GM12878 (cell line): ENCODE results near the gene IQGAP3. TPM values are rescaled to one million over a fixed set of nuclear protein-coding genes. Genes with fewer than 3 reads are reported as not detected.

ENCODE experiments used
- CREM ChIP-seq: IDR thresholded peaks from 2 replicates; pipeline ENCODE4 v1.6.1; 2014; ENCODE audit warnings: antibody characterized with exemption, low read depth
- GABPA ChIP-seq: IDR thresholded peaks from 2 replicates; pipeline ENCODE4 v1.6.1; 2014; ENCODE audit warnings: antibody characterized with exemption, low read depth, mild to moderate bottlenecking, inconsistent platforms
- IRF4 ChIP-seq: IDR thresholded peaks from 2 replicates; pipeline ENCODE4 v1.6.1; 2011; ENCODE audit warnings: low read depth, low read length
- KAT2A ChIP-seq: conservative IDR thresholded peaks from 2 replicates; pipeline ENCODE4 v1.6.1; 2011; ENCODE audit warnings: low read depth, low read length; ENCODE audit not compliant: control insufficient read depth
- POLR2AphosphoS2 ChIP-seq: IDR thresholded peaks from 2 replicates; pipeline ENCODE4 v1.6.1; 2011; ENCODE audit warnings: low read depth, mild to moderate bottlenecking, low read length, improper control_type of control experiment, moderate library complexity
- polyA plus RNA-seq, 11 experiments: library from polyadenylated mRNA; depleted of rRNA in 4 of 11; unstranded in 6 of 11; stranded (reverse) in 5 of 11; fragments of >200 nt; fragmentation: Nextera tagmentation in 4 of 11; fragmentation: Illumina TruSeq in 1 of 11; extraction: Ambion mirVana in 4 of 11; extraction: Trizol in 1 of 11; gene quantifications; 1 replicate in 1 of 11; 2 replicates in 10 of 11; pipeline versions ENCODE4 v1.2.1 to v1.2.3, GENCODE V29; 2011 to 2016; ENCODE audit warnings: inconsistent platforms in 2 of 11, missing spikeins in 2 of 11, low read depth in 1 of 11
- total RNA-seq, 4 experiments: library from RNA; depleted of rRNA in 3 of 4; stranded (reverse); fragments of >200 nt in 3 of 4; fragmentation: Illumina TruSeq in 1 of 4; extraction: Trizol in 1 of 4; gene quantifications; 2 replicates each; pipeline versions ENCODE4 v1.2.1 to v1.2.3, GENCODE V29; 2013 to 2021
- TF ChIP-seq, protein P1 (sequence below): fragments of 450-650 bp; formaldehyde crosslinking; IDR thresholded peaks from 2 replicates; pipeline ENCODE4 v1.4.0; 2020; ENCODE audit warnings: mild to moderate bottlenecking, moderate library complexity
- TF ChIP-seq, protein P2 (sequence below): fragments of 150-350 bp; IDR thresholded peaks from 2 replicates; pipeline ENCODE4 v1.6.1; 2016; ENCODE audit warnings: low read depth, low read length

IQGAP3 gene
- total and polyA plus RNA-seq, 10 of the 15 experiments (the other 5 are each of a cell fraction or from before 2014, with no cell fraction given) = 1.1 to 10.7 (median 7.9) TPM

DNA sequence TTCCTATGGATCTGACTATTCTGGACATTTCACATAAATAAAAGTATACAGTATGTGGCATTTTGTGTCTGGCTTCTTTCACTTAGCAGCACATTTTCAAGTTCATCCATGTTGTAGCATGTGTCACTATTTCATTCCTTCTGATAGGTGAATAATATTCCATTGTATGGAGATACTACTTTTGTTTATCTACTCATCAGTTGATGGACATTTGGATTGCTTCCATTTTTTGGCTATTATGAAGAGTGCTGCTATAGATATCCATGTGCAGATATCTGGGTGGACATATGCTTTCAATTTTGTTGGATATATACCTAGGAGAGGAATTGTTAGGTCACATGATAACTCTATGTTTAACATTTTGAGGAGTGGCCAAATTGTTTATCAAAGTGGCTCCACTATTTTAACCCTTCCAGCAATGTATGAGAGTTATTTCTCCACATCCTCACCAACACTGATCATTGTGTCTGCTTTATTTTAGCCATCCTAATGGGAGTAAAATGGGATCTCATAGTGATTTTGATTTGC is 49.9 kb downstream of the IQGAP3 start (continued):
- TF ChIP-seq POLR2AphosphoS2 = no peak
- no peak for TF ChIP-seq IRF4
- TF ChIP-seq CREM = no peak
- TF ChIP-seq, protein P1, sequence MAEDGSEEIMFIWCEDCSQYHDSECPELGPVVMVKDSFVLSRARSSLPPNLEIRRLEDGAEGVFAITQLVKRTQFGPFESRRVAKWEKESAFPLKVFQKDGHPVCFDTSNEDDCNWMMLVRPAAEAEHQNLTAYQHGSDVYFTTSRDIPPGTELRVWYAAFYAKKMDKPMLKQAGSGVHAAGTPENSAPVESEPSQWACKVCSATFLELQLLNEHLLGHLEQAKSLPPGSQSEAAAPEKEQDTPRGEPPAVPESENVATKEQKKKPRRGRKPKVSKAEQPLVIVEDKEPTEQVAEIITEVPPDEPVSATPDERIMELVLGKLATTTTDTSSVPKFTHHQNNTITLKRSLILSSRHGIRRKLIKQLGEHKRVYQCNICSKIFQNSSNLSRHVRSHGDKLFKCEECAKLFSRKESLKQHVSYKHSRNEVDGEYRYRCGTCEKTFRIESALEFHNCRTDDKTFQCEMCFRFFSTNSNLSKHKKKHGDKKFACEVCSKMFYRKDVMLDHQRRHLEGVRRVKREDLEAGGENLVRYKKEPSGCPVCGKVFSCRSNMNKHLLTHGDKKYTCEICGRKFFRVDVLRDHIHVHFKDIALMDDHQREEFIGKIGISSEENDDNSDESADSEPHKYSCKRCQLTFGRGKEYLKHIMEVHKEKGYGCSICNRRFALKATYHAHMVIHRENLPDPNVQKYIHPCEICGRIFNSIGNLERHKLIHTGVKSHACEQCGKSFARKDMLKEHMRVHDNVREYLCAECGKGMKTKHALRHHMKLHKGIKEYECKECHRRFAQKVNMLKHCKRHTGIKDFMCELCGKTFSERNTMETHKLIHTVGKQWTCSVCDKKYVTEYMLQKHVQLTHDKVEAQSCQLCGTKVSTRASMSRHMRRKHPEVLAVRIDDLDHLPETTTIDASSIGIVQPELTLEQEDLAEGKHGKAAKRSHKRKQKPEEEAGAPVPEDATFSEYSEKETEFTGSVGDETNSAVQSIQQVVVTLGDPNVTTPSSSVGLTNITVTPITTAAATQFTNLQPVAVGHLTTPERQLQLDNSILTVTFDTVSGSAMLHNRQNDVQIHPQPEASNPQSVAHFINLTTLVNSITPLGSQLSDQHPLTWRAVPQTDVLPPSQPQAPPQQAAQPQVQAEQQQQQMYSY (CRISPR knock-in tag) = no peak
- TF ChIP-seq, protein P2, sequence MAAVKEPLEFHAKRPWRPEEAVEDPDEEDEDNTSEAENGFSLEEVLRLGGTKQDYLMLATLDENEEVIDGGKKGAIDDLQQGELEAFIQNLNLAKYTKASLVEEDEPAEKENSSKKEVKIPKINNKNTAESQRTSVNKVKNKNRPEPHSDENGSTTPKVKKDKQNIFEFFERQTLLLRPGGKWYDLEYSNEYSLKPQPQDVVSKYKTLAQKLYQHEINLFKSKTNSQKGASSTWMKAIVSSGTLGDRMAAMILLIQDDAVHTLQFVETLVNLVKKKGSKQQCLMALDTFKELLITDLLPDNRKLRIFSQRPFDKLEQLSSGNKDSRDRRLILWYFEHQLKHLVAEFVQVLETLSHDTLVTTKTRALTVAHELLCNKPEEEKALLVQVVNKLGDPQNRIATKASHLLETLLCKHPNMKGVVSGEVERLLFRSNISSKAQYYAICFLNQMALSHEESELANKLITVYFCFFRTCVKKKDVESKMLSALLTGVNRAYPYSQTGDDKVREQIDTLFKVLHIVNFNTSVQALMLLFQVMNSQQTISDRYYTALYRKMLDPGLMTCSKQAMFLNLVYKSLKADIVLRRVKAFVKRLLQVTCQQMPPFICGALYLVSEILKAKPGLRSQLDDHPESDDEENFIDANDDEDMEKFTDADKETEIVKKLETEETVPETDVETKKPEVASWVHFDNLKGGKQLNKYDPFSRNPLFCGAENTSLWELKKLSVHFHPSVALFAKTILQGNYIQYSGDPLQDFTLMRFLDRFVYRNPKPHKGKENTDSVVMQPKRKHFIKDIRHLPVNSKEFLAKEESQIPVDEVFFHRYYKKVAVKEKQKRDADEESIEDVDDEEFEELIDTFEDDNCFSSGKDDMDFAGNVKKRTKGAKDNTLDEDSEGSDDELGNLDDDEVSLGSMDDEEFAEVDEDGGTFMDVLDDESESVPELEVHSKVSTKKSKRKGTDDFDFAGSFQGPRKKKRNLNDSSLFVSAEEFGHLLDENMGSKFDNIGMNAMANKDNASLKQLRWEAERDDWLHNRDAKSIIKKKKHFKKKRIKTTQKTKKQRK = no peak
- no peak for TF ChIP-seq GABPA
- TF ChIP-seq KAT2A = no peak
